ENCODE data around the gene TELO2.
"Not testable (repeated sequence)": the region's sequence is repeated elsewhere in the genome, so short reads cannot be mapped to it uniquely, and the experiment has no call there.

The TELO2 gene

GRCh38 chr16:1478937-1479336 is 14.2 kb upstream of the TELO2 start:
- not testable (repeated sequence) for DNase-seq

GRCh38 chr16:1481906-1482835 is 11.0 kb upstream of the TELO2 start:
- no peak for DNase-seq

- DNase-seq: no peak
Measured at GRCh38 chr16:1485847-1486496, 7.2 kb upstream of the TELO2 start.

GRCh38 chr16:1486551-1487390 is 6.4 kb upstream of the TELO2 start:
- no peak for DNase-seq

GRCh38 chr16:1487395-1488053 is 5.6 kb upstream of the TELO2 start:
- no peak for DNase-seq

GRCh38 chr16:1488054-1488601 is 5.0 kb upstream of the TELO2 start:
- DNase-seq: no peak

GRCh38 chr16:1488619-1489018 is 4.5 kb upstream of the TELO2 start, which contains the start of gene PTX4:
Gene PTX4 (minus strand): TSS chr16:1488944. CDS start chr16:1488909, 35 bp downstream.
- no peak for DNase-seq

- no peak for DNase-seq
Measured at GRCh38 chr16:1489077-1489476, 4.1 kb upstream of the TELO2 start.

- DNase-seq: no peak
Measured at GRCh38 chr16:1491327-1491726, 1.8 kb upstream of the TELO2 start.

- no peak for DNase-seq
Measured at GRCh38 chr16:1492082-1492922, 858 bp upstream of the TELO2 start.

- DNase-seq: peak; percentile 47
Measured at GRCh38 chr16:1493746-1494094, 560 bp downstream of the TELO2 start.

GRCh38 chr16:1494129-1494640 is 1.0 kb downstream of the TELO2 start:
- peak; percentile 48 for DNase-seq

- no peak for DNase-seq
Measured at GRCh38 chr16:1494711-1495110, 1.6 kb downstream of the TELO2 start.

- DNase-seq: no peak
Measured at GRCh38 chr16:1495211-1495888, 2.2 kb downstream of the TELO2 start.

GRCh38 chr16:1495889-1496262 is 2.7 kb downstream of the TELO2 start:
- no peak for DNase-seq

GRCh38 chr16:1496464-1496863 is 3.3 kb downstream of the TELO2 start:
- no peak for DNase-seq

GRCh38 chr16:1497014-1497598 is 3.9 kb downstream of the TELO2 start:
- DNase-seq: no peak

- DNase-seq: no peak
Measured at GRCh38 chr16:1498899-1499676, 5.9 kb downstream of the TELO2 start.

GRCh38 chr16:1499756-1500464 is 6.8 kb downstream of the TELO2 start:
- DNase-seq: no peak
